Gastroesophageal sphincter (tissue), 3 donors: ENCODE measurements around the gene FBL.

ENCODE experiments used
- POLR2AphosphoS5 ChIP-seq: sonication (generic); formaldehyde crosslinking; IDR thresholded peaks from one replicate; pipeline ENCODE4 v1.6.1; 2017; ENCODE audit warnings: antibody characterized with exemption
- TF ChIP-seq, protein P1 (sequence below), 4 experiments: fragments of 200-600 bp in 2 of 4; fragments of 450-650 bp in 2 of 4; sonication (generic) in 1 of 4; IDR thresholded peaks; one replicate each; pipeline ENCODE4 v1.5.1; 2017 to 2019; ENCODE audit warnings: antibody characterized with exemption in 4 of 4, mild to moderate bottlenecking in 2 of 4, moderate library complexity in 2 of 4

DNA sequence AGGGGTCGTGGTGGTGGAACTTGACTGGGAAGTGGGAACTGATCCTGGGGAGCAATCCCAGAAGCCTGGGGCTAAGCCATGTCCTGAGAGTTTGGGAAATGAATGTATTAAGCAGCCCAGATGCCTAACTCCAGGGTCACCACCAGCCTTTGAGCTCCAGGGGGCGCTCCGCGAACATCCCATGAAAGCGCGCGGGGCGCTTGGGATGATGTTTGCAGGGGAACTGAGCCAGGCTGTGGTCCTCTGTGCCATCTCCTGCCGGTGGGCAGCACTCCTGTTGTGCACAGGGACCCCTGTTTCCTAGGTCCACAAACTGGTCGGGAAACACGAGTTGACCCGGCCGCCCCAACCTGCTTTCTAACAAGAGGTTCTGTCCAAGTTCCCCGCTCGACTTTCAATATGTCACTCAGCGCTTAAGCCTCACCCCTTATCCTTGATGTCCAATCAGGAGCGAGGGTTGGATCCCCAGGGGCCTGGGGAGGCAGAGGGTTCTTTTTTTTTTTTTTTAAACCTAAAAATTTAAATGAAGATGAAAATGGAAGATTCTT, 53.1 kb downstream of the FBL start:
- no peak for TF ChIP-seq POLR2AphosphoS5
- TF ChIP-seq, protein P1, sequence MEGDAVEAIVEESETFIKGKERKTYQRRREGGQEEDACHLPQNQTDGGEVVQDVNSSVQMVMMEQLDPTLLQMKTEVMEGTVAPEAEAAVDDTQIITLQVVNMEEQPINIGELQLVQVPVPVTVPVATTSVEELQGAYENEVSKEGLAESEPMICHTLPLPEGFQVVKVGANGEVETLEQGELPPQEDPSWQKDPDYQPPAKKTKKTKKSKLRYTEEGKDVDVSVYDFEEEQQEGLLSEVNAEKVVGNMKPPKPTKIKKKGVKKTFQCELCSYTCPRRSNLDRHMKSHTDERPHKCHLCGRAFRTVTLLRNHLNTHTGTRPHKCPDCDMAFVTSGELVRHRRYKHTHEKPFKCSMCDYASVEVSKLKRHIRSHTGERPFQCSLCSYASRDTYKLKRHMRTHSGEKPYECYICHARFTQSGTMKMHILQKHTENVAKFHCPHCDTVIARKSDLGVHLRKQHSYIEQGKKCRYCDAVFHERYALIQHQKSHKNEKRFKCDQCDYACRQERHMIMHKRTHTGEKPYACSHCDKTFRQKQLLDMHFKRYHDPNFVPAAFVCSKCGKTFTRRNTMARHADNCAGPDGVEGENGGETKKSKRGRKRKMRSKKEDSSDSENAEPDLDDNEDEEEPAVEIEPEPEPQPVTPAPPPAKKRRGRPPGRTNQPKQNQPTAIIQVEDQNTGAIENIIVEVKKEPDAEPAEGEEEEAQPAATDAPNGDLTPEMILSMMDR (IDR thresholded peaks at IDR 0.05), result peak; percentile 74 to 93 (median 78)
